H1 (cell line): Measurements from ENCODE around the gene MAP7. TPM values are rescaled to one million over a fixed set of nuclear protein-coding genes. Genes with fewer than 3 reads are reported as not detected.

Experiments used
- CTCF ChIA-PET: fragments of 300-600 bp; sonication (Branson Sonifier 250); formaldehyde crosslinking; loops from one replicate; lab custom pipeline; 2021; ENCODE audit not compliant: partially characterized antibody; lab: Charles Lee
- POLR2A ChIA-PET: fragments of 300-600 bp; sonication (Branson Sonifier 250); formaldehyde crosslinking; loops from one replicate; lab custom pipeline; 2021; ENCODE audit warnings: inconsistent platforms; ENCODE audit not compliant: partially characterized antibody; lab: Charles Lee
- DNase-seq, 2 experiments: peaks; one replicate each; pipeline versions ENCODE4 v3.0.0 to v3.0.0-alpha.2; 2010 to 2022; ENCODE audit warnings: low spot score in 2 of 2, low read depth in 1 of 2, mixed read lengths in 1 of 2
- FAIRE-seq: peaks from 2 replicates; lab custom pipeline; 2011; peaks lifted over from hg19 to GRCh38; lab: Jason Lieb, UNC
- H2AFZ ChIP-seq: 2 replicates; pipeline ENCODE4 v1.8.1; 2012; ENCODE audit warnings: low read length, inconsistent platforms
- H2AK5ac ChIP-seq: 2 replicates; pipeline ENCODE4 v1.6.1; 2013; ENCODE audit warnings: low read depth, low read length
- H2BK120ac ChIP-seq: replicated peaks from 2 replicates; pipeline ENCODE3; 2013; ENCODE audit warnings: low read depth, low read length, inconsistent platforms
- H2BK12ac ChIP-seq: 2 replicates; pipeline ENCODE4 v1.6.1; 2013; ENCODE audit warnings: low read depth, low read length
- H2BK15ac ChIP-seq: 2 replicates; pipeline ENCODE4 v1.6.1; 2013; ENCODE audit warnings: low read length
- H2BK20ac ChIP-seq: 2 replicates; pipeline ENCODE4 v1.6.1; 2013; ENCODE audit warnings: low read length
- H2BK5ac ChIP-seq: 2 replicates; pipeline ENCODE4 v1.6.1; 2013; ENCODE audit warnings: low read depth, low read length
- H3K14ac ChIP-seq: 2 replicates; pipeline ENCODE4 v1.6.1; 2013; ENCODE audit warnings: inconsistent platforms; ENCODE audit not compliant: insufficient read length
- H3K18ac ChIP-seq: 2 replicates; pipeline ENCODE4 v1.6.1; 2013; ENCODE audit warnings: low read length; ENCODE audit errors: extremely low read depth
- H3K23ac ChIP-seq: 2 replicates; pipeline ENCODE4 v1.6.1; 2013; ENCODE audit warnings: inconsistent platforms; ENCODE audit not compliant: insufficient read length
- H3K23me2 ChIP-seq: 2 replicates; pipeline ENCODE4 v1.6.1; 2013; ENCODE audit warnings: low read depth, low read length
- H3K27ac ChIP-seq: 2 replicates; pipeline ENCODE4 v1.6.1; 2011; ENCODE audit warnings: low read depth, low read length, inconsistent platforms
- H3K27me3 ChIP-seq, 4 experiments: replicated peaks in 1 of 4; 1 replicate in 1 of 4; 2 replicates in 3 of 4; pipeline versions ENCODE4 v1.6.1 to v1.8.1; 2011 to 2013; ENCODE audit warnings: low read length in 3 of 4, mild to moderate bottlenecking in 3 of 4, inconsistent platforms in 2 of 4, mixed read lengths in 2 of 4, moderate library complexity in 1 of 4; ENCODE audit not compliant: control insufficient read depth in 3 of 4, insufficient read depth in 3 of 4; ENCODE audit errors: extremely low read depth in 1 of 4
- H3K36me3 ChIP-seq, 4 experiments: 2 replicates each; pipeline versions ENCODE4 v1.6.1 to v1.8.1; 2011 to 2013; ENCODE audit warnings: mild to moderate bottlenecking in 4 of 4, low read length in 3 of 4, moderate library complexity in 2 of 4, control low read depth in 1 of 4, inconsistent platforms in 1 of 4; ENCODE audit not compliant: insufficient read depth in 4 of 4, control insufficient read depth in 2 of 4
- H3K4ac ChIP-seq: replicated peaks from 2 replicates; pipeline ENCODE3; 2013; ENCODE audit warnings: low read length, low read depth, mixed read lengths, inconsistent platforms; ENCODE audit not compliant: insufficient read length
- H3K4me1 ChIP-seq, 4 experiments: replicated peaks in 1 of 4; 1 replicate in 1 of 4; 2 replicates in 3 of 4; pipeline versions ENCODE4 v1.6.1 to v1.8.1; 2011 to 2013; ENCODE audit warnings: low read length in 3 of 4, inconsistent platforms in 2 of 4, mixed read lengths in 1 of 4; ENCODE audit not compliant: insufficient read depth in 4 of 4, control insufficient read depth in 3 of 4
- H3K4me2 ChIP-seq, 2 experiments: 2 replicates each; pipeline versions ENCODE4 v1.6.1 to v1.8.1; 2011 to 2013; ENCODE audit warnings: low read depth in 2 of 2, low read length in 2 of 2, control low read depth in 1 of 2, inconsistent platforms in 1 of 2, mild to moderate bottlenecking in 1 of 2; ENCODE audit not compliant: insufficient read depth in 1 of 2
- H3K4me3 ChIP-seq, 4 experiments: fragments of 200-600, 300-600 bp in 1 of 4; sonication (generic), shearing (Covaris generic), sonication (Bioruptor Twin) in 1 of 4; 2 replicates each; pipeline versions ENCODE4 v1.5.1 to v1.8.1; 2011 to 2016; ENCODE audit warnings: low read length in 4 of 4, low read depth in 3 of 4, control low read depth in 2 of 4, inconsistent platforms in 2 of 4, mild to moderate bottlenecking in 2 of 4, mixed read lengths in 1 of 4, moderate library complexity in 1 of 4; ENCODE audit not compliant: insufficient read depth in 2 of 4; ENCODE audit errors: extremely low read depth in 1 of 4
- H3K56ac ChIP-seq: replicated peaks from 2 replicates; pipeline ENCODE3; 2013; ENCODE audit warnings: low read depth, mild to moderate bottlenecking, mixed read lengths, low read length, inconsistent platforms; ENCODE audit not compliant: insufficient read length
- H3K79me1 ChIP-seq: 2 replicates; pipeline ENCODE4 v1.6.1; 2013; ENCODE audit warnings: low read depth, low read length, control low read depth
- H3K79me2 ChIP-seq, 2 experiments: 2 replicates each; pipeline versions ENCODE4 v1.6.1 to v1.8.1; 2012 to 2013; ENCODE audit warnings: low read length in 2 of 2, mild to moderate bottlenecking in 2 of 2, inconsistent platforms in 1 of 2; ENCODE audit not compliant: insufficient read depth in 2 of 2, control insufficient read depth in 1 of 2
- H3K9ac ChIP-seq, 4 experiments: replicated peaks in 1 of 4; 1 replicate in 1 of 4; 2 replicates in 3 of 4; pipeline versions ENCODE4 v1.6.1 to v1.8.1; 2011 to 2013; ENCODE audit warnings: low read depth in 3 of 4, low read length in 3 of 4, control low read depth in 2 of 4, mild to moderate bottlenecking in 2 of 4, moderate library complexity in 2 of 4, inconsistent platforms in 1 of 4; ENCODE audit errors: extremely low read depth in 1 of 4
- H3K9me3 ChIP-seq, 2 experiments: 2 replicates each; pipeline versions ENCODE4 v1.6.1 to v1.8.1; 2012 to 2013; ENCODE audit warnings: mild to moderate bottlenecking in 2 of 2, moderate library complexity in 2 of 2, control low read depth in 1 of 2, inconsistent platforms in 1 of 2, low read depth in 1 of 2, low read length in 1 of 2, mixed read lengths in 1 of 2; ENCODE audit not compliant: insufficient read depth in 2 of 2
- H4K20me1 ChIP-seq, 2 experiments: replicated peaks in 1 of 2; 2 replicates each; pipeline versions ENCODE3 to v1.8.1; 2011 to 2013; ENCODE audit warnings: inconsistent platforms in 2 of 2, low read length in 2 of 2, mild to moderate bottlenecking in 1 of 2; ENCODE audit not compliant: insufficient read depth in 2 of 2, control insufficient read depth in 1 of 2
- H4K5ac ChIP-seq: 2 replicates; pipeline ENCODE4 v1.6.1; 2013; ENCODE audit warnings: low read length, low read depth, mixed read lengths, inconsistent platforms; ENCODE audit not compliant: insufficient read length
- H4K8ac ChIP-seq: 2 replicates; pipeline ENCODE4 v1.8.0; 2013; ENCODE audit warnings: mild to moderate bottlenecking, moderate library complexity, low read length, inconsistent platforms; ENCODE audit not compliant: insufficient read depth; ENCODE audit errors: extremely low read depth
- H4K91ac ChIP-seq: replicated peaks from 2 replicates; pipeline ENCODE3; 2013; ENCODE audit warnings: low read length, mixed read lengths, inconsistent platforms; ENCODE audit not compliant: insufficient read length
- EP300 ChIP-seq, 2 experiments: IDR thresholded peaks; 1 replicate in 1 of 2; 2 replicates in 1 of 2; pipeline ENCODE4 v1.6.1; 2011 to 2012; ENCODE audit warnings: low read depth in 2 of 2, low read length in 2 of 2, mild to moderate bottlenecking in 2 of 2, borderline replicate concordance in 1 of 2, inconsistent platforms in 1 of 2, moderate library complexity in 1 of 2
- HDAC2 ChIP-seq, 2 experiments: fragments of 300-600 bp in 1 of 2; sonication (generic) in 1 of 2; IDR thresholded peaks; 2 replicates each; pipeline ENCODE4 v1.6.1; 2011 to 2012; ENCODE audit warnings: low read depth in 2 of 2, low read length in 2 of 2, mild to moderate bottlenecking in 2 of 2, moderate library complexity in 2 of 2, borderline replicate concordance in 1 of 2, inconsistent platforms in 1 of 2
- WGBS, 2 experiments: shearing (Covaris generic) in 1 of 2; methylation state at CpG; one replicate each; pipeline versions ENCODE4 v1.1.6 to v1.1.7; 2013 to 2015; ENCODE audit warnings: low lambda C conversion rate in 2 of 2, mixed read lengths in 2 of 2, inconsistent platforms in 1 of 2, low coverage in 1 of 2, missing lambda C conversion rate in 1 of 2; ENCODE audit not compliant: insufficient replicate concordance in 2 of 2, insufficient coverage in 1 of 2, insufficient read length in 1 of 2; ENCODE audit errors: extremely low coverage in 1 of 2, missing lambda C conversion rate in 1 of 2; 5-methylcytosine and 5-hydroxymethylcytosine counted together
- long read RNA-seq, 2 experiments: library from RNA in 1 of 2; library from capped mRNA in 1 of 2; stranded (forward); transcript quantifications; one replicate each; pipeline ENCODE4 v2.0.0, GENCODE V29; 2021; ENCODE audit warnings: inconsistent platforms in 1 of 2
- polyA minus RNA-seq, 3 experiments: library from RNA; depleted of rRNA, polyadenylated mRNA; stranded (reverse); fragments of >200 nt; gene quantifications; 1 replicate in 2 of 3; 2 replicates in 1 of 3; pipeline ENCODE4 v1.2.3, GENCODE V29; 2011
- polyA plus RNA-seq, 7 experiments: library from polyadenylated mRNA; depleted of rRNA in 3 of 7; stranded (reverse) in 5 of 7; unstranded in 2 of 7; fragments of >200 nt in 5 of 7; fragments of 200-250 nt in 2 of 7; gene quantifications; 1 replicate in 5 of 7; 2 replicates in 1 of 7; 4 replicates in 1 of 7; pipeline versions ENCODE4 v1.2.1 to v1.2.3, GENCODE V29; 2011 to 2013; ENCODE audit warnings: missing spikeins in 2 of 7, mixed read lengths in 2 of 7
- total RNA-seq: library from RNA; stranded (reverse); fragmentation: NEBNext Ultra II Directional; extraction: Animal tissue kit (Norgen Biotek cat#: 25700); gene quantifications from 2 replicates; pipeline ENCODE4 v1.2.1, GENCODE V29; 2021
- TF ChIP-seq, protein P1 (sequence below): IDR thresholded peaks from 2 replicates; pipeline ENCODE4 v1.6.1; 2011; ENCODE audit warnings: low read length, improper control_type of control experiment
- TF ChIP-seq, protein P2 (sequence below): IDR thresholded peaks from 2 replicates; pipeline ENCODE4 v1.6.1; 2012; ENCODE audit warnings: inconsistent platforms

MAP7 gene
- total RNA-seq (66.9 and 67.0 TPM in 2 replicates), polyA plus RNA-seq (2011; rRNA removed) (13.5 and 15.0 TPM in 2 replicates), polyA minus RNA-seq (2011; rRNA and poly(A)+ RNA removed) (17.3 and 17.8 TPM in 2 replicates)
- 20.4 TPM for polyA plus RNA-seq (2011; cell fraction: cytosol; rRNA removed)
- 32.0 TPM for polyA plus RNA-seq (2011; cell fraction: nucleus; rRNA removed)
- 41.9 to 51.0 TPM (median 46.3 TPM) in 4 replicates for polyA plus RNA-seq (2012, experiment 1 of 2)
- polyA plus RNA-seq (2012, experiment 2 of 2): 6.3 TPM
- polyA plus RNA-seq (2013, experiment 1 of 2): 52.7 TPM
- polyA plus RNA-seq (2013, experiment 2 of 2): 52.0 TPM
- 17.9 TPM for polyA minus RNA-seq (2011; cell fraction: cytosol; rRNA and poly(A)+ RNA removed)
- polyA minus RNA-seq (2011; cell fraction: nucleus; rRNA and poly(A)+ RNA removed): 25.5 TPM
- long read RNA-seq, experiment 1, partial matches to known transcripts: 60 of 91 reads
- long read RNA-seq, experiment 1, other reads (novel, unspliced or antisense): 31 of 91 reads
- long read RNA-seq, experiment 2, full-length matches to known transcripts: 4 of 15 reads
- long read RNA-seq, experiment 2, partial matches to known transcripts: 9 of 15 reads
- long read RNA-seq, experiment 2, other reads (novel, unspliced or antisense): 2 of 15 reads

GRCh38 chr6:136550330-136551071 lies at the start of gene MAP7:
Gene MAP7 (minus strand): TSS chr6:136550422. CDS start chr6:136550408, 14 bp downstream.
- H3K9me3 ChIP-seq: no peaks in the 10 kb centered on the region
- 2% methylated on average over 58 of the region's 79 CpGs; no CpG with 5 or more reads in 1 of the 2 experiments for WGBS, 2 experiments
- CTCF ChIA-PET: interaction anchor here (0.7 to 2.9 kb wide), 19 partner anchors 10 to 299 kb away, joined by 3 to 22 read pairs (median 3); partner anchors contain the start of gene BCLAF1
- H2BK5ac ChIP-seq: peak within 1 kb of the TSS; percentile 53; the same call in 1 of the 2 replicates
- peaks cover 0 to 14% (median 7%) of the 10 kb centered on the region in 4 experiments; a peak in 5 of 7 replicates for H3K27me3 ChIP-seq
- no peak within 1 kb of the TSS for H3K4ac ChIP-seq
- H2BK120ac ChIP-seq: no peak within 1 kb of the TSS
- peak within 1 kb of the TSS; percentile 84 for H2AFZ ChIP-seq
- DNase-seq (peak; percentile 81 to 94), FAIRE-seq (no peak)
- H3K27ac ChIP-seq: peak within 1 kb of the TSS; percentile 68; the same call in 1 of the 2 replicates
- H4K91ac ChIP-seq: peak within 1 kb of the TSS; percentile 1
- no peak within 1 kb of the TSS for H3K23ac ChIP-seq
- H3K14ac ChIP-seq: no peak within 1 kb of the TSS
- peaks cover 0 to 10% (median 1%) of the 10 kb centered on the region in 4 experiments; a peak in 5 of 7 replicates for H3K4me1 ChIP-seq
- H3K36me3 ChIP-seq: no peaks in the 10 kb centered on the region
- peaks cover 0 to 40% of the 10 kb centered on the region in 2 experiments; a peak in 2 of 4 replicates for H3K79me2 ChIP-seq
- POLR2A ChIA-PET: interaction anchor here (1.0 to 2.8 kb wide), 6 partner anchors 49 to 300 kb away, joined by 3 to 21 read pairs (median 4); partner anchors contain the start of genes BCLAF1 and MTFR2
- peak within 1 kb of the TSS; percentile 69 for H4K8ac ChIP-seq
- H3K18ac ChIP-seq: peak within 1 kb of the TSS; percentile 66
- no peak within 1 kb of the TSS for H2AK5ac ChIP-seq
- H3K9ac ChIP-seq: peak within 1 kb of the TSS; percentile 66 to 87 (median 72); a peak in 6 of 7 replicates
- no peak within 1 kb of the TSS for H2BK20ac ChIP-seq
- H3K79me1 ChIP-seq: no peaks in the 10 kb centered on the region
- H3K56ac ChIP-seq: peak within 1 kb of the TSS; percentile 59
- H3K4me3 ChIP-seq: peak within 1 kb of the TSS; percentile 68 to 99 (median 83)
- H4K5ac ChIP-seq: no peak within 1 kb of the TSS
- H2BK12ac ChIP-seq: no peak within 1 kb of the TSS
- H2BK15ac ChIP-seq: no peak within 1 kb of the TSS; the same call in 1 of the 2 replicates
- H3K23me2 ChIP-seq: peaks cover 13% of the 10 kb centered on the region
- peak within 1 kb of the TSS; percentile 82 to 88 for H3K4me2 ChIP-seq
- no peaks in the 10 kb centered on the region for H4K20me1 ChIP-seq
- TF ChIP-seq, protein P1, sequence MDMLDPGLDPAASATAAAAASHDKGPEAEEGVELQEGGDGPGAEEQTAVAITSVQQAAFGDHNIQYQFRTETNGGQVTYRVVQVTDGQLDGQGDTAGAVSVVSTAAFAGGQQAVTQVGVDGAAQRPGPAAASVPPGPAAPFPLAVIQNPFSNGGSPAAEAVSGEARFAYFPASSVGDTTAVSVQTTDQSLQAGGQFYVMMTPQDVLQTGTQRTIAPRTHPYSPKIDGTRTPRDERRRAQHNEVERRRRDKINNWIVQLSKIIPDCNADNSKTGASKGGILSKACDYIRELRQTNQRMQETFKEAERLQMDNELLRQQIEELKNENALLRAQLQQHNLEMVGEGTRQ: 0 out of 2 replicates have a peak, but pooled peaks have one; percentile 16
- TF ChIP-seq HDAC2 (IDR thresholded peaks at IDR 0.05; ENCODE audit: borderline replicate concordance in 1 of 2, low read depth in 2 of 2, low read length in 2 of 2) (peak; percentile 23 to 86; a peak in 3 of 4 replicates), EP300 (IDR thresholded peaks at IDR 0.05; ENCODE audit: borderline replicate concordance in 1 of 2, low read depth in 2 of 2, low read length in 2 of 2) (peak in 1 of 2 experiments; percentile 87; a peak in 2 of 3 replicates)
- TF ChIP-seq, protein P2, sequence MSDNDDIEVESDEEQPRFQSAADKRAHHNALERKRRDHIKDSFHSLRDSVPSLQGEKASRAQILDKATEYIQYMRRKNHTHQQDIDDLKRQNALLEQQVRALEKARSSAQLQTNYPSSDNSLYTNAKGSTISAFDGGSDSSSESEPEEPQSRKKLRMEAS: peak; percentile 96
